HG03064 (cell line): ENCODE results near the gene SLC7A8.
"Not testable (repeated sequence)": the region's sequence is repeated elsewhere in the genome, so short reads cannot be mapped to it uniquely, and the experiment has no call there.

Source experiments
- ATAC-seq: cut with Tn5 transposase; IDR thresholded peaks from one replicate; pipeline ENCODE4 v1.9.1; 2021; ENCODE audit warnings: low read depth; ENCODE audit not compliant: unreplicated experiment

The SLC7A8 gene

DNA sequence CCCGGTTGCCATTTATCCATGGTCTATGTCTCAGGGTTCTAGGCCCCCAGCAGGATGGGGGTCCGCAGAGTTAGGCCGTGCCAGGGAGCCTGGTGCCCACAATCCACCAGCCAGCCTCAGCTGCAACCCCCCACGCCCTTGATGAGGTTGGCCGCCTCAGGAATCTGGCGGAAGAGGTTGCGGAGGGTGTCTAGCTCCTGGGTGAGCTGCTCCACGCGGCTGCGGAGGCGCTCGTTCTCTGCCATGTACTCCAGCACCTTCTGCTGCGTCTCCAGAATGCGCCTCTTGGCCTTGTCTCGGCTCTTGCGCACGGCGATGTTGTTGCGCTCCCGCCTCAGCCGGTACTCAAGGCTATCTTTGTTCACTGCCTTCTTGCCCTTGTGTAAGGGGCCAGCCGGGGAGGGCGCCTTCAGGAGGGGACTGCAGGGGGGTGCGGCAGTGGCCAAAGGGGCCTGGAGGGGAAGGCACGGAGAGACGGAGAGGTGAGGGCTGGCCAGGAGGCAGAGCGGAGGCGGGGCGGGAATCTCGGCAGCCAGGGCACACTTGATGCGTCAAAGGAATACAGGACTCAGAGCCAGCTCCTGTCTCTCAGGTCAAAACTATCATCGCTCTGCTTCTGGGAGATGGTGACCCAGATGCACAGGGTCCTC lies 66.0 kb downstream of the SLC7A8 start:
- ATAC-seq = no peak

DNA sequence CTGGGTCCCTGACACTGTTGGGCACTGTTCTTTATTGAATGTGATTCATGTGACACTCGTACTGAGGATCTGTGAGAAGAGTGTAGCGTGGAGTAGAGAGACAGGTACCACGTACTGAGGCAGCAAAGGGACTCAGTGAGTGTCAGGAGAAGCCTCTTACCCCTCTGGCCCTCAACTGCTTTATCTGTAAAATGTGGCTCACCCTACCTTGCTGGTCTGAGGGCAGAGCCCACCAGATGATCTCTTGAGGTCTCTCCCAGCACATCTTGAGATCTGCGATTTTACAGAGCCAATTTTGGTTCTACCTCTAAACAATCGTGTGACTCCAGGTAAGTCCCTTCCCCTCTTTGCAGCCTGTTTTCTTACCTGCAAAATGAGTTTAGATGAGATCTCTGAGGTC lies 67.5 kb downstream of the SLC7A8 start:
- no peak for ATAC-seq

DNA sequence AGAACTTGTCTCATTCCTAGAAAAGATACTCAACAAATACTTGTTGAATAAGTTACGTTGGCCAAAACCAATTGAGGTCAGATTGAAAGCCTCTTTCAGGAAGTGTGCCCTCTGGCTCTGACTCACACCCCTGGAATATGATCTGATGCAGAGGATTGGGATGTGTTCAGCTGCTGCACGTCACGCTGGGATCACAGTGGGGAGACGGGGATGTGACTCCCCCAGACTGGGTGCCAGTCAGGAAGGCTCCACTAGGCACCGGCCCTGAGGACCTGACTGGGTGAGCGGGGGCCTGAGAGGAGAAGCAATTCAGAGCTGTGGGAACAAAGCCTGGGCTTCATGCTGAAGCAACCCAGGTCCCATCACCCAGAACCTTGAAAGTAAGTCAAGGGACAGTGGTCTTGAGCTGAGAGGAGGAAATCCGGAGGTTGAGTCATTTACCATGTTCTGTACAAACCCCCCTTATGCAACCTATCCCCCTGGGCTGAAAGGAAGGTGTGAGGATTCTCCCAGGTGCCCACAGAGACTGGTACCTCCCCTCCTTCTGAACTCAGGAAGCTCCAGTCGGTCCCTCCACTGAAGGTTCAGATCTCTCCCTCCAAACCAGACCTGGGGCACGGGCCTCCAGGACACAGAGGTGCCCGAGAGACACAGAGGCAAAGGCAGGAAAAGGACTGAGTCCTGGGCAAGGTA lies 68.3 kb downstream of the SLC7A8 start:
- ATAC-seq = no peak

DNA sequence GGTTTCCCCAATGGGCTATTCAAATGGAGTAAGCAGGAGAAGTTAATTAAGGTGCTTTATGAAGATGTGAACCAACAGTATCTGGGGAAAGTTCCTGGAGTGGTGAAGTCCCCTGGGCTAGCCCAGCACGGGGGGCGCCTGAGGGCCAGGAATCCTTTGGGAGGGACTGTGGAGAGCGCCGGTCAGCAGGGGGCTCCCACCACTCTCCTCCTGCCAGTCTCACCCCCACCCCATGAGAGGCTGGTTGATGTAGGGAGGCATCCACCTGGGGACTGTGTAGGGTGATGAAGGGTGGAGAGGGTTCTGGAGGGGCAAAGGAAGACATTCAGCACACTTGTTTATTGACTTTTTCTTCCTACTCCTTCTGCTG lies 68.8 kb downstream of the SLC7A8 start:
- ATAC-seq = no peak

DNA sequence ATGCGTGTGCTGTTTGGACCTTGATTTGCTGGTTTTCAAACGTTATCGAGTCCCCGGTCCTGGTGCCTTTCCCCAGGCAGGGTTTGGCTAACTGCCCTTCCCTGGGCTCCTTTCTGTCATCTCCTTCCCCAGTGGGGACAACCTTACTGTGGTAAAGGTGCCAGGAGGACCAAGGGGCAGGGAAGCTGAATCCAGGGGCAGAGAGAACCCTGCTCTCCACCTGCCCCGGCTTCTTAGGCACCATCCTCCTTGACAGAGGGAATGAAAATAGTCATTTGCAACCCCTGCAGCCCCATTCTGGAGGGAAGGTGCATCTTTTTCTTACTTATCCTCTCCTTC lies 69.4 kb downstream of the SLC7A8 start:
- no peak for ATAC-seq

DNA sequence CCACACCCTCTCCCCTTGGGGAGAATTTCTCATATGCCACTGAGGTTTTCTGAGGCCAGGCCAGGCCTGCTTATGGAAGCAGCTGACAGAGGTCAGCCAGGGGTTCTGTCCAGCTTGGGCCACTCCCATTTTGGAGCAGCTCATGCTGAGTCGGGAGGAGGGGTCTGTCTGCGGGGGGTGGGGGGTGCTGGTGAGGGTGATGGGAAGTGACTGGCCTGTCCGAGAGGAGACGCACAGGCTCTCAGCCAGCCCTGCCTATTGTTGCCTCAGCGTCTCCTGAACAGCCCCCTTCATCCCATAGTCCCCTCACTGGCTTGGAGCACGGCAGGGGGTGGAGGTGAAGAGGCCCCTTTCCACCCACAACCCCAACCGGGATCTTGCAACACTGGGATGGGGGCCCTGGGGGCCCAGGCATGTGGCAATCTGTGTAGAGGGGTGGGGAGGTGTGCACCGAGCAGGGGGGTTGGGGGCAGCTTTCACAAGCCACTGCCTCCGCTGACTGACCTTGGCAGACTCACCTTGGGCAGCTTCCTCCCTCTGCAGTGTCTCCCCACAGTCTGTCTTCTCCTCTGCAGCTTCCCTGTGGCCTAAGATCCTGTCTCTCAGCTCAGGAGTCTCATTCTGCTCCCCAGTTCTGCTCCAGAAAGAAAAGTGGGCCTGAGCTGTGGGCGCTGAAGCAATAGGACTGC lies 69.9 kb downstream of the SLC7A8 start:
- no peak for ATAC-seq

DNA sequence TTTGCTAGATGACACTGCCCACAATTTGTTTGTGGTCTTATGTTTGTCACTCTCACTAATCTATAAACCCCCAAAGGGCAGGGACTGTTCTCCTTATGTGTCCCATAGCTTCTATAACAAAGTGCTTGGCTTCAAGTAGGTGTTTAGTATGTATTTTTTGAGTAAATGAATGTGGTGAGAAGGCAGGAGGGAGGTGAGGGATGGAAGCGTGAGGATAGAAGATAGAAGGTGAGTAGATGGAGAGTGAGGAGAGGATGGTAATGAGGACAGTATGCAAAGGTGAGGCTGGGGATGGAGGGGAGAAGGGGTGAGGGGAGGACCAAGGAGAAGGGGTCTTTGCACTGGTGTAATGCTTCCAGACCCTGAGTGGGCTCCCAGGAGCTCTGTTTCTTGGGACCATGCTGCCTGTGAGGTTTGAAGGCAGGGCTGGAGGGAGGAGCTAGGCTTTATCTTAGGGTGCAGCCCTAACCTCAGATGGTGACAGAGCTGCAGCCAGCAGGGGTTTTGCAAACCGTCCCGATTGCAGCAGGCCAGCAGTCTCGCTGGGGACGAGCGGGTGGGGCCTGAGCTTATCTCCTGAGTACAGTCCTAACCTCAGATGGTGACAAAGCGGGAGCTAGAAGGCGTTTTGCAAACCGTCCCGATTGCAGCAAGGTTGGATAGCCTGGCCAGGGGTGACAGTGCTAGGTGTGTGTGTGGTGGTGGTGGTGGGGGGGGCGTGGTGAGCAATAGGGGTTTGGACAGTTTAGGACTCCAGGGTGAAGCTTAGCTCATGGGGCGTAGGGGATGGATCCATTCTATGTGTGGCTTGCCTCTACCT lies 70.9 kb downstream of the SLC7A8 start:
- ATAC-seq = no peak

DNA sequence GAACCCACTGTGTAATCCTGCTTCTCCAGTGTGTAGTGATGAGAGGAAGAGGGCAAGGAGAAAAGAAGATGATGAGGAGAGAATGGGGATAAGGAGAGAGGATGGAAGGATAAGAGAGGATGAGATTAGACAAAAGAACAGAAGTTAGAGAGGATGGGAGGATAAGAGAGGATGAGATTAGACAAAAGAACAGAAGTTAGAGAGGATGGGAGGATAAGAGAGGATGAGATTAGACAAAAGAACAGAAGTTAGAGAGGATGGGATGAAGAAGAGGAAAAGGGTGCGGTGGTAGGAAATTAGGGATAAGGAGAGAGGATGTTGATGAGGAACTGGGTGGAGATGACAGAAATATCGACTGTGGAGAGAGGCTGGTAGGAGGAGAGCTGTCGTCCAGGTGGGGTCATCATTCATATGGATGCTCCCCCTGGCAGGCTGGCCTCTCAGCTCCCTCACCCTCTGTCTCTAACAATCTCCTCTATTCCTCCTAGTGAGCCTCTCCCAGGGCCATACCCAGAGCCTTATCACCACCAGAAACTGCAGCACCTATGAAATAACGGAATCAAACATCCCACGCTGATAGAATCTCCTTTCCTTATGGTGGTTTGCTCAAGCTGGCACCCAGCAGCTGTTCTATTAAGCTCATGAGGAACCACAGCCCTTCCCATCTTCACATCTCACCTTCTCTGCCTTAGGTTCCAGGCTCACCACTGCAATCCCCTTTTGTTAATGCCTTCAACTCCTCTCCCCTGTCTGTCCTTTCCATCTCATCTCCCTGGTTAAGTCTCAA lies 72.7 kb downstream of the SLC7A8 start:
- no peak for ATAC-seq

DNA sequence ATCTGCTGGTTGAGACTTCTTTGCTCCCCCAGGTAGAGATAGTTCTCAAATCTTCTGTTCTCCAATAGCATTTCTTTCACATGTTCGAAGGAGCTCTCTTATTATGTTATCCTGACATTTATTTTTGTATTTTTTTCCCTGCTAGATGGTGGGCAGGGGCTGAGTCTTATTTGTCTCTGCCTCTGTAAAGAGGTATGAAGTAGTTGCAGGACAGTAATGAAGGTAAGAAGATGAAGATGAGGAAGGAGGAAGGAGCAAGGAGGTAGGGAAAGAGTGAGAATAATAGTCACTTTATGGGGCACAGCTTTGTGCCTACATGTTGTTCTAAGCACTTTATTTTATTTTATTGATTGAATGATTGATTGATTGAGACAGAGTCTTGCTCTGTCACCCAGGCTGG lies 73.7 kb downstream of the SLC7A8 start:
- no peak for ATAC-seq

DNA sequence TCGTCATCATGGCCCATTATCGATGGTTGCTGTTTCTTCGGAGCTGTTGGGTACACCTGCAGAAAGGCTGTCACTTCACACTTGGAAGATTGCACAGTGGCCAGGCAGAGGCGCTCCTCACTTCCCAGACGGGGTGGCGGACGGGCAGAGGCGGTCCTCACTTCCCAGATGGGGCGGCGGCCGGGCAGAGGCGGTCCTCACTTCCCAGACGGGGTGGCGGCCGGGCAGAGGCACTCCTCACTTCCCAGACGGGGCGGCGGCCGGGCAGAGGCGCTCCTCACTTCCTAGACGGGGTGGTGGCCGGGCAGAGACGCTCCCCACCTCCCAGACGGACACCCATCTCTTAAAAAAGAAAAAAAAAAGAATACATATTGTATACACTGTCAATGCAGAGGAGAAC lies 75.3 kb downstream of the SLC7A8 start:
- ATAC-seq = not testable (repeated sequence)

DNA sequence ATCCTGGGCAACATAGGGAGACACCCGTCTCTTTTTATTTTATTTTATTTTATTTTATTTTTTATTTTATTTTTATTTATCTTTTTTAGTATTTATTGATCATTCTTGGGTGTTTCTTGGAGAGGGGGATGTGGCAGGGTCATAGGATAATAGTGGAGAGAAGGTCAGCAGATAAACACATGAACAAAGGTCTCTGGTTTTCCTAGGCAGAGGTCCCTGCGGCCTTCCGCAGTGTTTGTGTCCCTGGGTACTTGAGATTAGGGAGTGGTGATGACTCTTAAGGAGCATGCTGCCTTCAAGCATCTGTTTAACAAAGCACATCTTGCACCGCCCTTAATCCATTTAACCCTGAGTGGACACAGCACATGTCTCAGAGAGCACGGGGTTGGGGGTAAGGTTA lies 75.8 kb downstream of the SLC7A8 start:
- ATAC-seq = not testable (repeated sequence)

DNA sequence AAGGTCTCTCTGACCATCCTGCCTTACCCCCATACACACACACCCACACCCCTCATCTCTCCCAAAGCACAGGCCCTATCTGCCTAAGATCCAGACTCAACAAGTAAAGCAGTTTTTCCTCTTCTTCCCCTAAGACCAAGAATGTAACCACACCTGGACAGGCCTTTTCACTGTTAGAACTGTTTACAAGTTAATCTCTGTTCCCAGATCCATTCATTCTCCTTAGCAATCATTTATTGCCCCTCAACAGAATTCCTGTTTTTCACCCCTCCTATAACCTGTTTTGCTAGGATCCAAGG lies 76.8 kb downstream of the SLC7A8 start:
- ATAC-seq = no peak

DNA sequence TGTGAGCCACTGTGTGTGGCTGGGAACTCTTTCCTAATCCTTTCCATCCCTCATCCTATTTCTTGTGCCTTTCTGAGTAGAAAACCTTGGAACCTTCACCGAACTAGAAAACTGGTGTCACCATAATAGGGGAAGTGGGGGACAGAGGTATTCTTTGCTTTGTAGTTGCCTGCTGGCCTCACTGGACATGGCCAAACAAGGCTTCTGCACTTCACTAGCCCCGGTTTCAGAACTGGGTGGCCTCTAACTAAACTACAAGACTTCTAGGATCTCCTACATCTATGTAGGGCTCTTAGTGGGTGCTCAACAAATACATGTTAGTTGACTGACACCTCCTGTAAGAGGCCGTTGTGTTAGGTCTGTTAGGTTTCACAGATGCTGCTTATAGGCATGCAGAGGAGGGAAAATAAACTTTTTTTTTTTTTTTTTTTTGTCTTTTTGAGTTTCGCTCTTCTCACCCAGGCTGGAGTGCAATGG lies 78.1 kb downstream of the SLC7A8 start:
- no peak for ATAC-seq

DNA sequence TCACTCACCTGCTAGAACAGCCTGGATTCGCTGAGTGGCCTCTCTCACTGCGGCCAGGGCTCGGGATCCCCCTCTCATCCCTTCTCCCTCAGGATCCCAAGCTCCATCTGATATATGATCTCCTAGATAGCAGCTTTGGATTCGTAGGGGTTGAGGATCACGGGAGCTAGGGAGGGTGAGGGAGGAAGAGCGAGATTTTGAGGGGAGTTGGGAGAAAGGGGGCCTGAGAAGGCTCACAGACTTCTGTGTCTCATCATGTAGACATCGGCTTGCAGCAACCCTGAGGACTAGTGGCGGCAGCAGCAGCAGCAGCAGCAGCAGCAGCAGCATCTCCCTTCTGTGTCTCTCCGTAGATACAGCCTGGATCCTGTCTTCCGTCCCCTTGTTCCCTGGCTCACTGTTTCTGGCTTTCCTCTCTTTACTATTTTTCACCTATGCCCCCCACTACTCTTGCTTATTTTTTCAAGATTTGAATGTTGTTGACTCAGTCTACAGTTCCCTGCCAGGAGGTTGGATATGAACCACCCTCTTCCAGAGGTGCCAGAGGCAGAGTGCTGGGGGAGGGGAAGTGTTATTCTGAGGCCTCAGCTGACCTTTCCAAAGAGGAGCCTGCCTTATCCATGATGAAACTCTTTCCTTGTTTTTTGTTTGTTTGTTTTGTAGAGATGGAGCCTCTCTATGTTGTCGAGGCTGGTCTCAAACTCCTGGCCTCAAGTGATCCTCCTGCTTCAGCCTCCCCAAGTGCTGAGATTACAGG lies 78.7 kb downstream of the SLC7A8 start, which contains the start of gene CIROP:
Gene CIROP (minus strand): TSS at position 399 of the 757 bp plus-strand sequence. CDS start 69 bp downstream, at position 330.
- ATAC-seq = no peak

DNA sequence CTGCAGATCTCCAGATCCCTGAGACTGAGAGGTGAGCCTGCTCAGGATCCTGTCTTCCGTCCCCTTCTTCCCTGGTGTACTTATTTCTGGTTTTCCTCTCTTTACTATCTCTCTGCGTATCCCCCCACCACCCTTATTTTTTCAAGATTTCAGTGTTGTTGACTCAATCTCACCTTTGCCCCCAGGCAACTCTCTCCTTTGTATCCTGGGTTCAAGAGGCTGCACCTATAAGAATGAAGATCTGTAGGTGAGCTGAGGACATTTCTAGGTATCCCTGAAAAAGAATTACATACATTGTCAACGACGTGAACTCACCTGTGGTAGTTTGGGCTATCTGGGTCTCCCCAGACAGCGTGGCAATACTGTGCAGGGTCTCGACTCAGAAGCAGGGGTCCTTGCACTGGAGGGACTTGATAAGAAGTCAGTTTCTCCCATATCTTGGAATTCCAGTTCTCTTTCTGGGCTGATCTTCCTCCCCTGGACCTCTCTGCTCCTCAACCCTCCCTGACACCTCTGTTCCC lies 79.3 kb downstream of the SLC7A8 start:
- no peak for ATAC-seq

DNA sequence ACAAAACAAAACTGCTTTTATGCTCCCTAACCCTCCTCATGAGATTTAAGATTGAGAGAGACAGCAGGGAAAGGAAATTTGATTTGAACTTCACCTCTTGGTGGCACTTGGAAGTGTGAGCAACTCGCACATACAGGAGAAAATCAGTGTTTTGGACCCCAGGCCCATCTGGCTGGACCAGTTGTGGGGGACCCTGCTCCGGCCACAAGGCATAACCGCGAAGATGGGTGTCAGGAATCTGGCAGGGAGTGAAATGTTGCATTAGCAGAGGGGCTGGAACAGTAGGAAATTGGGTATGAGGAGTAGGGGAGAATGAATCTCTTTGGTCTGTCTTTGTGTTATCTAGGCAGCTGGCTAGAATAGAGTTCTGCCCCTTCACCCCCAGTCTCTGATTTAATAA lies 79.9 kb downstream of the SLC7A8 start:
- no peak for ATAC-seq

DNA sequence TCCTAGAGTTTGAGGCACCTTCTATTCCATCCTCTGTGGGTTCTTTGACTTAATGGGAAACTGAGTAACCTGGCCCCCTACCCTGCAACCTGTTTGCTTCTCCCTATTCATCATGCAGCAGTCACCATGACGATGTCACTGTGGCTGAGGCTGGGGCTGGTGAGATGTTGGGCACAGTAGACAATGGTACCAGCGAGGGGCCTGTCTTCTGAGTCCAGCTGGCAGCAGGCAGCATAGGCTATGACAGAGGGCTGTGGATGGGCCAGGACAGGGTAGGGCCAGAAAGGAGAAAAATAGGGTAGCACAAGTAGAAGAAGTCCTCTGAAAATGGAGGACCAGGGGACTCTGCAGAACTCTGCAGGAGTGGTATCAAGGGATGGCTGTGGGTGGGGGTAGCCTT lies 80.7 kb downstream of the SLC7A8 start:
- no peak for ATAC-seq

DNA sequence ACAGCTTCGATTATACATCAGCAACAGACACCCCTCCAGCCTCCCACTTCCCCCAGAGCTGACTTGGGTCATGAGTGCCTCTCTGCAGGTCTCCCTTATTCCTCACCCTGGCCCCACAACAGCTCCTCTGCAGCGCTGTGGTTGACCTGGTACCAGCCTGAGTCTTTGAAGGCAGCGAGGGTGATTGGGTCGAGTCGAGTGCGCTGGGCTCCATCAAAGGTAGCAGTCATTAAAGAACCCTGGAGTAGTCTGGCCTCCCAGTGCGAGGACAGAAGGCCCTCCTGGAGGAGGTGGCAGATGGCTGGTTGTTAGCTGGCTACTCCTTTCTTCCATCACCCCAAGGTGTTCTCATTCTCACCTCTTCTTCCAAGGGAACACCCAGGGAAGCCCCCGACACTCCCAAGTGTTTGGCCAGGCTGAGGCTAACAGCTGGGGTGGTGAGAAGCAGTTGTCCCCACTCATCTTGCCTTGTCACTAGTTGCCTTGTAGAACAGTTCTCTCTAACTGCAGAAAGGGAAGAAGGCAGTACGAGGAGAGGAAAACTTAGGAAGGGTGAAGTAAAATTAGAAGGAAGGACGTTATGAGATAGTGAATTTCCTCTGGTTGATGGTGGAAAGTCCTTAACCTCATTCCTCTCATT lies 81.4 kb downstream of the SLC7A8 start:
- ATAC-seq = no peak
